Gastroesophageal sphincter (tissue), 4 donors: ENCODE results near the gene C12orf57. TPM values are rescaled to one million over a fixed set of nuclear protein-coding genes. Genes with fewer than 3 reads are reported as not detected.

Source experiments
- ATAC-seq: fragments of 150-250 bp; one replicate; pipeline ENCODE4 v1.9.1; 2016; ENCODE audit warnings: mild to moderate bottlenecking, moderate library complexity
- H3K27ac ChIP-seq, 4 donors: fragments of 200-600 bp; sonication (generic) in 3 of 4; 1 replicate in 3 of 4; 2 replicates in 1 of 4; pipeline ENCODE4 v1.5.1; 2016 to 2019
- H3K27me3 ChIP-seq: fragments of 200-600 bp; sonication (generic); one replicate; pipeline ENCODE4 v1.5.1; 2019
- H3K36me3 ChIP-seq, 2 donors: fragments of 200-600 bp; sonication (generic); one replicate each; pipeline ENCODE4 v1.5.1; 2019; ENCODE audit warnings: control low read depth in 1 of 2
- H3K4me1 ChIP-seq, 3 donors: fragments of 200-600 bp; sonication (generic); 1 replicate in 2 of 3; 2 replicates in 1 of 3; pipeline ENCODE4 v1.5.1; 2016 to 2019; ENCODE audit warnings: control low read depth in 2 of 3
- H3K4me3 ChIP-seq, 2 donors: fragments of 200-600 bp; sonication (generic); one replicate each; pipeline ENCODE4 v1.5.1; 2019; ENCODE audit warnings: mild to moderate bottlenecking in 1 of 2, moderate library complexity in 1 of 2
- H3K9me3 ChIP-seq, 3 donors: fragments of 200-600 bp; sonication (generic); one replicate each; pipeline ENCODE4 v1.5.1; 2017 to 2019; ENCODE audit warnings: control low read depth in 2 of 3
- EP300 ChIP-seq: sonication (generic); formaldehyde crosslinking; IDR thresholded peaks from one replicate; pipeline ENCODE4 v1.6.1; 2017; ENCODE audit warnings: antibody characterized with exemption, mild to moderate bottlenecking
- POLR2A ChIP-seq, 2 donors: fragments of 450-650 bp; IDR thresholded peaks; one replicate each; pipeline ENCODE4 v1.6.1; 2017; ENCODE audit warnings: antibody characterized with exemption in 2 of 2, mild to moderate bottlenecking in 2 of 2, moderate library complexity in 1 of 2
- POLR2AphosphoS5 ChIP-seq: sonication (generic); formaldehyde crosslinking; IDR thresholded peaks from one replicate; pipeline ENCODE4 v1.6.1; 2017; ENCODE audit warnings: antibody characterized with exemption
- WGBS, 2 donors: methylation state at CpG; one replicate each; pipeline ENCODE4 v1.1.5; 2018; ENCODE audit warnings: low coverage in 1 of 2; 5-methylcytosine and 5-hydroxymethylcytosine counted together
- total RNA-seq, 4 donors: library from RNA; depleted of rRNA; stranded (reverse); fragments of >200 nt; gene quantifications; one replicate each; pipeline ENCODE4 v1.1.0, GENCODE V29; 2016
- TF ChIP-seq, protein P1 (sequence below), 4 experiments: fragments of 200-600 bp in 2 of 4; fragments of 450-650 bp in 2 of 4; sonication (generic) in 1 of 4; IDR thresholded peaks; one replicate each; pipeline ENCODE4 v1.5.1; 2017 to 2019; ENCODE audit warnings: antibody characterized with exemption in 4 of 4, mild to moderate bottlenecking in 2 of 4, moderate library complexity in 2 of 4

Gene C12orf57
- total RNA-seq, 4 donors from 2014 or later = 172 to 521 (median 367) TPM

- peaks cover 0 to 45% of the 10 kb centered on the region in 2 donors for H3K36me3 ChIP-seq
- peaks cover 4 to 63% (median 22%) of the 10 kb centered on the region in 3 donors for H3K4me1 ChIP-seq
- no peaks in the 10 kb centered on the region for H3K9me3 ChIP-seq
- TF ChIP-seq EP300 = no peak
- no peak for TF ChIP-seq POLR2AphosphoS5
- TF ChIP-seq POLR2A (IDR thresholded peaks at IDR 0.05) = no peak
- TF ChIP-seq, protein P1, sequence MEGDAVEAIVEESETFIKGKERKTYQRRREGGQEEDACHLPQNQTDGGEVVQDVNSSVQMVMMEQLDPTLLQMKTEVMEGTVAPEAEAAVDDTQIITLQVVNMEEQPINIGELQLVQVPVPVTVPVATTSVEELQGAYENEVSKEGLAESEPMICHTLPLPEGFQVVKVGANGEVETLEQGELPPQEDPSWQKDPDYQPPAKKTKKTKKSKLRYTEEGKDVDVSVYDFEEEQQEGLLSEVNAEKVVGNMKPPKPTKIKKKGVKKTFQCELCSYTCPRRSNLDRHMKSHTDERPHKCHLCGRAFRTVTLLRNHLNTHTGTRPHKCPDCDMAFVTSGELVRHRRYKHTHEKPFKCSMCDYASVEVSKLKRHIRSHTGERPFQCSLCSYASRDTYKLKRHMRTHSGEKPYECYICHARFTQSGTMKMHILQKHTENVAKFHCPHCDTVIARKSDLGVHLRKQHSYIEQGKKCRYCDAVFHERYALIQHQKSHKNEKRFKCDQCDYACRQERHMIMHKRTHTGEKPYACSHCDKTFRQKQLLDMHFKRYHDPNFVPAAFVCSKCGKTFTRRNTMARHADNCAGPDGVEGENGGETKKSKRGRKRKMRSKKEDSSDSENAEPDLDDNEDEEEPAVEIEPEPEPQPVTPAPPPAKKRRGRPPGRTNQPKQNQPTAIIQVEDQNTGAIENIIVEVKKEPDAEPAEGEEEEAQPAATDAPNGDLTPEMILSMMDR (IDR thresholded peaks at IDR 0.05) = no peak
- H3K27me3 ChIP-seq = no peaks in the 10 kb centered on the region
- no peak overlapping the region for H3K27ac ChIP-seq
- no peak overlapping the region for H3K4me3 ChIP-seq
- ATAC-seq = no peak
- 67 to 76% methylated on average over 5 to 7 of the region's 7 CpGs for WGBS, 2 donors
Observed at GRCh38 chr12:6966351-6966750, 22.5 kb downstream of the C12orf57 start.

DNA sequence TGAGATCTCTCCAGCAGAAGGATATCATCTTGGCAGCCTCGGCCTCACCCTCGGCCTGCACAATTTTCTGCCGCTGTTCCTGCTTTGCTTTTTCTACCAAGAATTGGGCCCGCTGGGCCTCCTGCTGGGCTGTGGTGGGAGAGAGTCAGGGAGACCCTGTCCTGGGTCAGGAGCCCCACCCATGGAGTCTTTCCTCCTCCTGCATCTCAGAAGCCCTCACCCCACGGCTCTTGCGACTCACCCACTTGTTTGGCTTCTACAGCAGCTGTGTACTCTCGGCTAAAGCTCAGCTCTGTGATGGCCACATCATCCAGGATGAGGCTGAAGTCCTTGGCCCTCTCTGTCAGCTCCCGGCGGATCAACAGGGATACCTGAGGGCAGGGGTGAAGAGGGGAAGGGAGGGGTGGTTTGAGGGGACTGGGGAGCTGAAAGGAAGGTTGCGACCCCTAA lies 23.9 kb downstream of the C12orf57 start:
- H3K9me3 ChIP-seq = no peaks in the 10 kb centered on the region
- no peak for ATAC-seq
- 70 to 79% methylated on average over 2 to 3 of the region's 10 CpGs for WGBS, 2 donors
- H3K36me3 ChIP-seq = peaks cover 0 to 45% of the 10 kb centered on the region in 2 donors
- H3K4me3 ChIP-seq = no peak overlapping the region
- H3K27ac ChIP-seq = no peak overlapping the region
- no peak for TF ChIP-seq EP300
- peaks cover 4 to 63% (median 29%) of the 10 kb centered on the region in 3 donors for H3K4me1 ChIP-seq
- no peaks in the 10 kb centered on the region for H3K27me3 ChIP-seq

DNA sequence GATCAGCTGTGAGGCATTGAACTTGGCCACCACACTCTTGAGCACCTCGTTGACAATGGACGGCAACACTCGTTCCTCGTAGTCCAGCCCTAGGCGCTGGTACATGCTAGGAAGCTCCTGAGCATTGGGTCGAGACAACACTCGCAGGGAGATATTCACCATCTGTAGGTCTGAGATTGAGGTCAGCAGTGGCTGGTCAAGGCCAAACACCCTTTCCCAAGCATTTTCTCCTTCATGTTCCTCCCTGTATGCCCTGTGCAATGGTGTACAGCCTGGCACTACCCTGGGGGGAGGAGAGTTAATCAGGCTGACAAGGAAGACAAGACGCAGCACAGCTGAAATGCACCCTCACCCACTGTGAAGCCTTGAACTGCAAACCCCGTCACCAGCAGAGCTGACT lies 24.6 kb downstream of the C12orf57 start:
- Histone ChIP-seq H3K9me3 (no peaks in the 10 kb centered on the region), H3K4me1 (peaks cover 4 to 64% (median 29%) of the 10 kb centered on the region in 3 donors), H3K27me3 (no peaks in the 10 kb centered on the region), H3K36me3 (peaks cover 0 to 45% of the 10 kb centered on the region in 2 donors), H3K4me3 (no peak overlapping the region), H3K27ac (peak overlapping the region in 1 of 4 donors; percentile 2)
- no peak for TF ChIP-seq POLR2A (IDR thresholded peaks at IDR 0.05)
- WGBS, 2 donors = 80 to 83% methylated on average over 1 to 2 of the region's 9 CpGs
- no peak for ATAC-seq

- no peak for ATAC-seq
Observed at GRCh38 chr12:6970096-6970527, 26.3 kb downstream of the C12orf57 start.

DNA sequence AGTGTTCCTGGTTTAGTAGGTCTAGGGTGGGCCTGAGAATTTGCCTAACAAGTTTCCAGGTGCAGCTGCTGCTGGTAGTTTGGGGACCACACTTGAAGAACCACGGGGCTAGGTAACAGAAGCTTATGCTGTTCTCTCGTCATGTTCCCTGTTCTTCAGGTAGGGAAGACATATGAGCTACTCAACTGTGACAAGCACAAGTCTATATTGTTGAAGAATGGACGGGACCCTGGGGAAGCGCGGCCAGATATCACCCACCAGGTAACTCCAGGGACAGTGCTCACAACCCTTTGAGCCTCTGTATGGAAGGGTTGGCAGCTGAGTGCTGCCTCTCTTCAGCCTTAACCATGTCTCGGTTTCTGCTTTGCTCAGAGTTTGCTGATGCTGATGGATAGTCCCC lies 30.4 kb downstream of the C12orf57 start:
- no peak for ATAC-seq
- H3K36me3 ChIP-seq = peaks cover 0 to 56% of the 10 kb centered on the region in 2 donors
- H3K4me1 ChIP-seq = peaks cover 3 to 30% (median 17%) of the 10 kb centered on the region in 3 donors
- H3K27ac ChIP-seq = no peak overlapping the region
- TF ChIP-seq, protein P1 (IDR thresholded peaks at IDR 0.05) = no peak
- TF ChIP-seq EP300 = no peak
- TF ChIP-seq POLR2A (IDR thresholded peaks at IDR 0.05) = no peak
- H3K27me3 ChIP-seq = no peaks in the 10 kb centered on the region
- no peak overlapping the region for H3K4me3 ChIP-seq
- WGBS, 2 donors = 93 to 100% methylated on average over 1 to 4 of the region's 6 CpGs
- H3K9me3 ChIP-seq = no peaks in the 10 kb centered on the region

More at GRCh38 chr12:6970096-6970527, 26.3 kb downstream of the C12orf57 start:
- peak overlapping the region; percentile 85 to 94 for H3K4me3 ChIP-seq
- H3K27ac ChIP-seq = peak overlapping the region; percentile 71 to 98 (median 92)
- no peaks in the 10 kb centered on the region for H3K27me3 ChIP-seq
- H3K9me3 ChIP-seq = no peaks in the 10 kb centered on the region
- no peak for TF ChIP-seq POLR2A (IDR thresholded peaks at IDR 0.05)
- no peak for TF ChIP-seq POLR2AphosphoS5
- TF ChIP-seq, protein P1 (IDR thresholded peaks at IDR 0.05) = no peak
- TF ChIP-seq EP300 = no peak
- H3K36me3 ChIP-seq = peaks cover 0 to 55% of the 10 kb centered on the region in 2 donors
- peaks cover 4 to 49% (median 25%) of the 10 kb centered on the region in 3 donors for H3K4me1 ChIP-seq
- 0% methylated on average over 3 to 7 of the region's 31 CpGs for WGBS, 2 donors

- no peak for ATAC-seq
- Histone ChIP-seq H3K4me1 (peaks cover 0 to 20% (median 9%) of the 10 kb centered on the region in 3 donors), H3K27ac (no peak overlapping the region), H3K9me3 (no peaks in the 10 kb centered on the region), H3K27me3 (no peaks in the 10 kb centered on the region), H3K36me3 (peaks cover 0 to 68% of the 10 kb centered on the region in 2 donors), H3K4me3 (no peak overlapping the region)
- no peak for TF ChIP-seq POLR2AphosphoS5
- TF ChIP-seq POLR2A (IDR thresholded peaks at IDR 0.05) = no peak
- no peak for TF ChIP-seq EP300
- TF ChIP-seq, protein P1 (IDR thresholded peaks at IDR 0.05) = no peak
- 82 to 85% methylated on average over 2 of the region's 2 CpGs for WGBS, 2 donors
Observed at GRCh38 chr12:6975297-6976032, 31.6 kb downstream of the C12orf57 start.
